ENCODE results near the gene RGS10.

RGS10 gene

GRCh38 chr10:119452396-119452795 is 90.1 kb downstream of the RGS10 start:
- no peak for DNase-seq

DNA sequence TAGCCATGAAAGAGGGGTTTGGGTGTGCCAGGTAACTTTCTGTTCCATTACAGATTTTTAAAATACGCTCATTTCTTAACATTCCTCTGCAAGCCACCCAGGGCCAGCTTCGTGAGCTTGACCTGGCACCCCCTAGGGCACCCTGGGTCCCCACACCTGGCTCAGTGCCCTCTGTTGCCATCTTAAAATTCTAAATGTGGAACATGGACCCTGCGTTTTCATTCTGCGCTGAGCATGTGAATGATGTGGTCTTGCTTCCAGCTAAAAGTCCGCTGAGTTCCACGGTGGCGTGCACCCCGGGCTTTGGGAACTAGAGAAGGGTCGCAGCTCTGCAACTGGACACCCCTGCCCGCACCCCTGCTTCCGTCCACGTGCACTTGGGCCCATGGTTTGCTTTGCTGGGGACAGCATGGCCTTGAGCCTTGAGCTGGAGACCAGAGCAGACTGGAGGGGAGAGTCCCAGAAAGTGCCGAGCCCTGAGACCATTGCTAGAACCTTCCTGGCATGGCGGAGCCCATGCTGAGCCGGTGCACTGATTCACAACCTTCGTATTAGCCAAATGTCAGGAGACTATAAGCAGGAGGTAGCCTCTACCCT is 91.1 kb downstream of the RGS10 start:
- no peak for DNase-seq

DNA sequence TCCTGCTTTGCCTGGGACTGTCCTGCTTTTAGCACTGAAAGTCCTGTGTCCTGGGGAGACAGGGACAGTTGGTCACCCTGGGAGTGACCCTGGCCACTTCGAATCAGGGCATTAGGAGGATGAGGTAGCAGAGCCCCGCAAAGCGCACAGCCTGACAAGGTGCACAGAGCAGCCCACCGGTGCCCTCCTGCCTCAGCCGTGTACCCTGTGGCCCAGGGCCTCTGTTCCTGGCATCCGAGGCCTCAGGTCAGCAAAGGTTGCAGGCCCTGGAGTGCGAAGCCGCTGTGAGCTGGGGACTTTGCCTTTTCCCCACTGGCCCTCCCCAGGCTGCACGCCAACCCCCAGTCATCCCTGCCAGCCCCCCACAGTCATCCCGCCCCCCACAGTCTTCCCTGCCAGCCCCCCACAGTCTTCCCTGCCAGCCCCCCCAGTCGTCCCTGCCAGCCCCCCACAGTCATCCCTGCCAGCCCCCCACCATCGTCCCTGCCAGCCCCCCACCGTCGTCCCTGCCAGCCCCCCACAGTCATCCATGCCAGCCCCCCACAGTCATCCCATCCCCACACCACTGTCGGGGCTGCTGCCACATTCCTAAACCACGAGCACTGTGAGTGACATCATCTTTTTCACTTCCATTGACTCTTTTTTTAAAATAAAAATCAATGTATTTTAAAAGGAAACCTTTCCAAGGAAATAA is 91.8 kb downstream of the RGS10 start:
- DNase-seq = no peak
